Type B pancreatic cell (in vitro differentiated cells): ENCODE results near the gene NPAT. TPM values are rescaled to one million over a fixed set of nuclear protein-coding genes. Genes with fewer than 3 reads are reported as not detected.

Experiments used
- total RNA-seq: library from RNA; stranded (reverse); gene quantifications from 2 replicates; pipeline ENCODE4 v1.2.1, GENCODE V29; 2021; ENCODE audit warnings: low replicate concordance

NPAT gene
- total RNA-seq, 1 donor from 2014 or later, result 17.8 TPM

Other genes with a start within 250 kb of the NPAT start
- 32.6 and 37.9 TPM in 2 replicates for gene CUL5, start 213.7 kb downstream of the NPAT start, total RNA-seq
- 35.5 and 52.6 TPM in 2 replicates for gene ACAT1, start 101.1 kb downstream of the NPAT start, total RNA-seq
- 47.0 and 78.4 TPM in 2 replicates for gene ATM, start 429 bp upstream of the NPAT start, total RNA-seq
- 0.70 and 1.0 TPM in 2 replicates for gene C11orf65, start 244.9 kb upstream of the NPAT start, total RNA-seq